WTC11 (cell line): ENCODE data around the gene DYNLT2B. TPM values are rescaled to one million over a fixed set of nuclear protein-coding genes. Genes with fewer than 3 reads are reported as not detected.
"Not testable (repeated sequence)": the region's sequence is repeated elsewhere in the genome, so short reads cannot be mapped to it uniquely, and the experiment has no call there.

ENCODE experiments used
- ATAC-seq: fragments of 200-7000 bp; cut with Tn5 transposase; 2 replicates; pipeline ENCODE4 v1.10.0; 2021; ENCODE audit warnings: mild to moderate bottlenecking, moderate library complexity
- CTCF ChIA-PET: fragments of 300-600 bp; sonication (Branson Sonifier 250); formaldehyde crosslinking; loops from one replicate; lab custom pipeline; 2021; ENCODE audit warnings: antibody characterized with exemption; lab: Charles Lee
- POLR2A ChIA-PET: fragments of 350-600 bp; sonication (Branson Sonifier 250); formaldehyde crosslinking; loops from one replicate; lab custom pipeline; 2021; ENCODE audit warnings: antibody characterized with exemption; lab: Charles Lee
- DNase-seq: peaks from one replicate; pipeline ENCODE4 v3.0.0; 2021; ENCODE audit warnings: low spot score
- H3K27ac Mint-ChIP-seq: 2 replicates; pipeline ENCODE4 v1.8.0; 2021; ENCODE audit warnings: mixed read lengths
- H3K27me3 Mint-ChIP-seq: 2 replicates; pipeline ENCODE4 v1.8.0; 2021; ENCODE audit warnings: low read depth, mild to moderate bottlenecking, moderate library complexity, mixed read lengths
- H3K36me3 Mint-ChIP-seq: 2 replicates; pipeline ENCODE4 v1.8.0; 2021; ENCODE audit warnings: mixed read lengths
- H3K4me1 Mint-ChIP-seq: 2 replicates; pipeline ENCODE4 v1.8.0; 2022; ENCODE audit warnings: mixed read lengths
- H3K4me3 Mint-ChIP-seq: 2 replicates; pipeline ENCODE4 v1.8.0; 2021; ENCODE audit warnings: mild to moderate bottlenecking, moderate library complexity, mixed read lengths
- H3K9me3 Mint-ChIP-seq: 2 replicates; pipeline ENCODE4 v1.8.0; 2021; ENCODE audit warnings: mixed read lengths
- GTF2I ChIP-seq: fragments of 250-450 bp; sonication (Bioruptor Pico); conservative IDR thresholded peaks from 2 replicates; pipeline ENCODE4 v1.4.0; 2021; ENCODE audit warnings: mild to moderate bottlenecking
- HMGA2 ChIP-seq: fragments of 250-450 bp; sonication (Bioruptor Pico); IDR thresholded peaks from 2 replicates; pipeline ENCODE4 v1.4.0; 2021; ENCODE audit warnings: mild to moderate bottlenecking, moderate library complexity
- KAT7 ChIP-seq: sonication (generic); formaldehyde crosslinking; IDR thresholded peaks from 2 replicates; pipeline ENCODE4 v1.8.1; 2023; ENCODE audit warnings: missing genetic modification reagents, mild to moderate bottlenecking, borderline replicate concordance
- MXD4 ChIP-seq: fragments of 250-450 bp; sonication (Bioruptor Pico); IDR thresholded peaks from 2 replicates; pipeline ENCODE4 v1.8.0; 2021; ENCODE audit warnings: mild to moderate bottlenecking, moderate library complexity, borderline replicate concordance
- PRRX2 ChIP-seq: fragments of 250-450 bp; sonication (Bioruptor Pico); IDR thresholded peaks from 2 replicates; pipeline ENCODE4 v1.8.0; 2021; ENCODE audit warnings: mild to moderate bottlenecking
- ZBTB21 ChIP-seq: sonication (generic); formaldehyde crosslinking; IDR thresholded peaks from 2 replicates; pipeline ENCODE4 v1.8.1; 2023; ENCODE audit warnings: mild to moderate bottlenecking, missing genetic modification reagents, borderline replicate concordance
- ZNF121 ChIP-seq: sonication (generic); formaldehyde crosslinking; IDR thresholded peaks from 2 replicates; pipeline ENCODE4 v1.8.0; 2023; ENCODE audit warnings: missing genetic modification reagents
- ZNF232 ChIP-seq: sonication (generic); formaldehyde crosslinking; IDR thresholded peaks from 2 replicates; pipeline ENCODE4 v1.8.0; 2022; ENCODE audit warnings: mild to moderate bottlenecking, missing genetic modification reagents
- ZNF416 ChIP-seq: fragments of 250-450 bp; sonication (Bioruptor Pico); IDR thresholded peaks from 2 replicates; pipeline ENCODE4 v1.9.0; 2021; ENCODE audit warnings: mild to moderate bottlenecking, inconsistent platforms
- total RNA-seq: library from RNA; stranded (reverse); gene quantifications from 3 replicates; pipeline ENCODE4 v1.2.3, GENCODE V29; 2021
- TF ChIP-seq, protein P1 (sequence below): sonication (generic); formaldehyde crosslinking; IDR thresholded peaks from 2 replicates; pipeline ENCODE4 v1.8.1; 2023; ENCODE audit warnings: mild to moderate bottlenecking, missing genetic modification reagents
- TF ChIP-seq, protein P2 (sequence below): fragments of 250-450 bp; sonication (Bioruptor Pico); conservative IDR thresholded peaks from 2 replicates; pipeline ENCODE4 v1.9.0; 2021; ENCODE audit warnings: mild to moderate bottlenecking
- TF ChIP-seq, protein P3 (sequence below): sonication (generic); formaldehyde crosslinking; IDR thresholded peaks from 2 replicates; pipeline ENCODE4 v1.8.1; 2023; ENCODE audit warnings: mild to moderate bottlenecking, missing genetic modification reagents, moderate library complexity
- TF ChIP-seq, protein P4 (sequence below): fragments of 250-450 bp; sonication (Bioruptor Pico); IDR thresholded peaks from 2 replicates; pipeline ENCODE4 v1.9.0; 2021; ENCODE audit warnings: moderate library complexity, mild to moderate bottlenecking, inconsistent platforms, borderline replicate concordance
- TF ChIP-seq, protein P5 (sequence below): fragments of 250-450 bp; sonication (Bioruptor Pico); IDR thresholded peaks from 2 replicates; pipeline ENCODE4 v1.9.0; 2021; ENCODE audit warnings: mild to moderate bottlenecking

Gene DYNLT2B
- total RNA-seq, 1 experiment from 2014 or later: 10.0 TPM

DNA sequence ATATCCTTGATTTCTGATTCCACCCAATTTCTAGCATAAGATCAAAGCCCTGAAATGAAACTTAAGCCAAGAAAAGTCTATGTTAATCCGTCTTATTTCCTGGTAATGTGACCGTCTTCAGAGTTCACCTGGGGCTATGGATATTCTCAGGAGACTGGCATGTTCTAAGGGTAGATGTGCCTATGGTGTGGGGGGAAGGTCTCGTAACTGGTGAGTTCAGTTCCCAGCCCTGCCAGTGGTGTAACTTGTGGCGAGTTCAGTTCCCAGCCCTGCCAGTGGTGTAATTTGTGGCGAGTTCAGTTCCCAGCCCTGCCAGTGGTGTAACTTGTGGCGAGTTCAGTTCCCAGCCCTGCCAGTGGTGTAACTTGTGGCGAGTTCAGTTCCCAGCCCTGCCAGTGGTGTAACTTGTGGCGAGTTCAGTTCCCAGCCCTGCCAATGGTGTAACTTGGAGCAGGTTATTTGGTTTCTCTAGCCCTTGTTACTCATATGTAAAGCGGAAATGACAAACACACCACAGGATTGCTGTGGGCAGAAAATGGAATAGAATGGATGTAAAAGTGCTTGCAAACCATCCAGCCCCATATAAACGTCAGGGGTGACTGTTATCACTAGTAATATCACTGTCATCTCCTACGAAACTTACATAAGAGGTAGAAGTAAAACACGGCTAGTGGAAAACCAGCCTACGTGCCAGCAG lies 71.3 kb downstream of the DYNLT2B start (continued):
- TF ChIP-seq, protein P1, sequence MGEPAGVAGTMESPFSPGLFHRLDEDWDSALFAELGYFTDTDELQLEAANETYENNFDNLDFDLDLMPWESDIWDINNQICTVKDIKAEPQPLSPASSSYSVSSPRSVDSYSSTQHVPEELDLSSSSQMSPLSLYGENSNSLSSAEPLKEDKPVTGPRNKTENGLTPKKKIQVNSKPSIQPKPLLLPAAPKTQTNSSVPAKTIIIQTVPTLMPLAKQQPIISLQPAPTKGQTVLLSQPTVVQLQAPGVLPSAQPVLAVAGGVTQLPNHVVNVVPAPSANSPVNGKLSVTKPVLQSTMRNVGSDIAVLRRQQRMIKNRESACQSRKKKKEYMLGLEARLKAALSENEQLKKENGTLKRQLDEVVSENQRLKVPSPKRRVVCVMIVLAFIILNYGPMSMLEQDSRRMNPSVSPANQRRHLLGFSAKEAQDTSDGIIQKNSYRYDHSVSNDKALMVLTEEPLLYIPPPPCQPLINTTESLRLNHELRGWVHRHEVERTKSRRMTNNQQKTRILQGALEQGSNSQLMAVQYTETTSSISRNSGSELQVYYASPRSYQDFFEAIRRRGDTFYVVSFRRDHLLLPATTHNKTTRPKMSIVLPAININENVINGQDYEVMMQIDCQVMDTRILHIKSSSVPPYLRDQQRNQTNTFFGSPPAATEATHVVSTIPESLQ (CRISPR knock-in tag): no peak
- no peak for TF ChIP-seq ZNF416 (CRISPR knock-in tag)
- TF ChIP-seq ZNF121: no peak
- TF ChIP-seq KAT7 (CRISPR knock-in tag): no peak
- TF ChIP-seq MXD4 (CRISPR knock-in tag): no peak

DNA sequence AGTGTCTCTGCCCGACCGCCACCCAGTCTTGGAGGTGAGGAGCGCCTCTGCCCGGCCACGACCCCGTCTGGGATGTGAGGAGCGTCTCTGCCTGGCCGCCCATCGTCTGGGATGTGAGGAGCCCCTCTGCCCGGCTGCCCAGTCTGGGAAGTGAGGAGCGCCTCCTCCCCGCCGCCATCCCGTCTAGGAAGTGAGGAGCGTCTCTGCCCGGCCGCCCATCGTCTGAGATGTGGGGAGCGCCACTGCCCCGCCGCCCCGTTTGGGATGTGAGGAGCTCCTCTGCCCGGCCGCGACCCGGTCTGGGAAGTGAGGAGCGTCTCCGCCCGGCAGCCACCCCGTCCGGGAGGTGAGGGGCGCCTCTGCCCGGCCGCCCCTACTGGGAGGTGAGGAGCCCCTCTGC lies 73.9 kb downstream of the DYNLT2B start:
- DNase-seq, H3K4me1 Mint-ChIP-seq, ATAC-seq, H3K27me3 Mint-ChIP-seq, H3K4me3 Mint-ChIP-seq, H3K27ac Mint-ChIP-seq, CTCF ChIA-PET, H3K9me3 Mint-ChIP-seq, POLR2A ChIA-PET: not testable (repeated sequence)
- H3K36me3 Mint-ChIP-seq: peaks cover 36% of the 10 kb centered on the region

DNA sequence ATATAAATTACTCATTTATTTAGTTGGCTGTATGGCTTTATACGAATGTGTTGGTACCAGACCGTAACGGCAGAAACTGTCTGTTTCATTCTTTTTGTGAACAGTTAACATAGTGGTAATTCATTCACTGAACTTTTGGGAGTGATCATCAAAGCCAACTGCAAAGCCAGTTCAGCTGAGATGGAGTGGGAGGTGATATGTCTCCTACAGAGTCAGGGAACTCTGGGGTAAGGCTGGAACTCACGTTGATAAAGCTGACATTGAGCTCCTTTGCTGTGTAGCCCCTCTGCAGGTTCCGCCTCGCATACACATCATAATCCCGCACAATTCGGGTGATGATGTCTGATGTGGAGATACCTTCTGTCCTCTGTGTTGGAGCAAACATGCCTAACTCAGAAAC lies 76.3 kb downstream of the DYNLT2B start:
- ATAC-seq (no peak), DNase-seq (no peak)
- no peak for TF ChIP-seq PRRX2 (CRISPR knock-in tag)
- TF ChIP-seq ZNF416 (CRISPR knock-in tag): no peak
- TF ChIP-seq ZBTB21: no peak
- no peak for TF ChIP-seq HMGA2
- no peak for TF ChIP-seq GTF2I (CRISPR knock-in tag)
- TF ChIP-seq, protein P2, sequence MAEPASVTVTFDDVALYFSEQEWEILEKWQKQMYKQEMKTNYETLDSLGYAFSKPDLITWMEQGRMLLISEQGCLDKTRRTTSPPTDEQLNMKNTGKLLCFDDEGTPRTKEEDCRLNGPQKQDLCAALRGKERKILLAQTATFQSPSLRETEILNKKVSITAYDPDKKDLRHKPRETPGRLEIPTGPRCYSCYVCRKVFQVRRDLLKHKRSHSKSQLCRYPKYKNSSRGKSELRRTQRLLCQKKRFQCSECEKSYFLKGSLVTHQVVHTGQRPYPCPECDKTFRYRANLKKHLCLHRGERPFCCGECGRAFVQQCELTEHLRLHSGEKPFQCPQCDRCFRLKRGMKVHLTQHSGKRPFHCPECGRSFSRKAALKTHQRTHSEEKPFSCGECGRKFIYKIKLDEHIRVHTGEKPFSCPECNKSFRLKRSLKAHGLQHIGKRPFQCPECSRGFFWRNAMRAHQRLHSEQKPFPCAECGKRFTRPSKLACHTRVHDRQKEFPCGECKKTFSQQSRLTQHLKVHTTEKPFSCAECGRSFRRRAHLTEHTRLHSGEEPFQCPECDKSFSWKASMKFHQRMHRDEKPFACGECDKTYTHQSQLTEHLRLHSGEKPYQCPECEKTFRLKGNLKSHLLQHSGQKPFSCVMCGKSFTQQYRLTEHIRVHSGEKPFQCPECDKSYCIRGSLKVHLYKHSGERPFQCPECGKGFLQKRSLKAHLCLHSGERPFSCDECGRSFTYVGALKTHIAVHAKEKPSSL (CRISPR knock-in tag): no peak
- TF ChIP-seq, protein P3, sequence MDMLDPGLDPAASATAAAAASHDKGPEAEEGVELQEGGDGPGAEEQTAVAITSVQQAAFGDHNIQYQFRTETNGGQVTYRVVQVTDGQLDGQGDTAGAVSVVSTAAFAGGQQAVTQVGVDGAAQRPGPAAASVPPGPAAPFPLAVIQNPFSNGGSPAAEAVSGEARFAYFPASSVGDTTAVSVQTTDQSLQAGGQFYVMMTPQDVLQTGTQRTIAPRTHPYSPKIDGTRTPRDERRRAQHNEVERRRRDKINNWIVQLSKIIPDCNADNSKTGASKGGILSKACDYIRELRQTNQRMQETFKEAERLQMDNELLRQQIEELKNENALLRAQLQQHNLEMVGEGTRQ (CRISPR knock-in tag): no peak
- TF ChIP-seq, protein P4, sequence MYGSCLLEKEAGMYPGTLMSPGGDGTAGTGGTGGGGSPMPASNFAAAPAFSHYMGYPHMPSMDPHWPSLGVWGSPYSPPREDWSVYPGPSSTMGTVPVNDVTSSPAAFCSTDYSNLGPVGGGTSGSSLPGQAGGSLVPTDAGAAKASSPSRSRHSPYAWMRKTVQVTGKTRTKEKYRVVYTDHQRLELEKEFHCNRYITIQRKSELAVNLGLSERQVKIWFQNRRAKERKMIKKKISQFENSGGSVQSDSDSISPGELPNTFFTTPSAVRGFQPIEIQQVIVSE (CRISPR knock-in tag): no peak
- TF ChIP-seq, protein P5, sequence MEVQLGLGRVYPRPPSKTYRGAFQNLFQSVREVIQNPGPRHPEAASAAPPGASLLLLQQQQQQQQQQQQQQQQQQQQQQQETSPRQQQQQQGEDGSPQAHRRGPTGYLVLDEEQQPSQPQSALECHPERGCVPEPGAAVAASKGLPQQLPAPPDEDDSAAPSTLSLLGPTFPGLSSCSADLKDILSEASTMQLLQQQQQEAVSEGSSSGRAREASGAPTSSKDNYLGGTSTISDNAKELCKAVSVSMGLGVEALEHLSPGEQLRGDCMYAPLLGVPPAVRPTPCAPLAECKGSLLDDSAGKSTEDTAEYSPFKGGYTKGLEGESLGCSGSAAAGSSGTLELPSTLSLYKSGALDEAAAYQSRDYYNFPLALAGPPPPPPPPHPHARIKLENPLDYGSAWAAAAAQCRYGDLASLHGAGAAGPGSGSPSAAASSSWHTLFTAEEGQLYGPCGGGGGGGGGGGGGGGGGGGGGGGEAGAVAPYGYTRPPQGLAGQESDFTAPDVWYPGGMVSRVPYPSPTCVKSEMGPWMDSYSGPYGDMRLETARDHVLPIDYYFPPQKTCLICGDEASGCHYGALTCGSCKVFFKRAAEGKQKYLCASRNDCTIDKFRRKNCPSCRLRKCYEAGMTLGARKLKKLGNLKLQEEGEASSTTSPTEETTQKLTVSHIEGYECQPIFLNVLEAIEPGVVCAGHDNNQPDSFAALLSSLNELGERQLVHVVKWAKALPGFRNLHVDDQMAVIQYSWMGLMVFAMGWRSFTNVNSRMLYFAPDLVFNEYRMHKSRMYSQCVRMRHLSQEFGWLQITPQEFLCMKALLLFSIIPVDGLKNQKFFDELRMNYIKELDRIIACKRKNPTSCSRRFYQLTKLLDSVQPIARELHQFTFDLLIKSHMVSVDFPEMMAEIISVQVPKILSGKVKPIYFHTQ: no peak
- no peak for TF ChIP-seq ZNF232 (CRISPR knock-in tag)
- CTCF ChIA-PET: no interaction called here
- Mint-ChIP-seq H3K4me3 (no peak overlapping the region), H3K27me3 (no peaks in the 10 kb centered on the region), H3K36me3 (peaks cover 30% of the 10 kb centered on the region), H3K4me1 (peaks cover 9% of the 10 kb centered on the region), H3K27ac (no peak overlapping the region), H3K9me3 (no peaks in the 10 kb centered on the region)
- POLR2A ChIA-PET: no interaction called here

Other genes starting within 250 kb of the DYNLT2B start
- gene TFRC, start 236.2 kb downstream of the DYNLT2B start, total RNA-seq: 92.8 to 143 TPM (median 93.4 TPM) in 3 replicates
- gene ZDHHC19, start 106.8 kb downstream of the DYNLT2B start, total RNA-seq: 4.4 to 5.2 TPM (median 4.5 TPM) in 3 replicates
- gene SLC51A, start 101.7 kb downstream of the DYNLT2B start, total RNA-seq: 6.9 to 8.4 TPM (median 7.6 TPM) in 3 replicates
- 22.4 to 28.5 TPM (median 23.5 TPM) in 3 replicates for gene PCYT1A, start 30.5 kb downstream of the DYNLT2B start, total RNA-seq
- not detected in 3 replicates for gene TM4SF19, start 20.1 kb upstream of the DYNLT2B start, total RNA-seq
- 99.6 to 110 TPM (median 109 TPM) in 3 replicates for gene UBXN7, start 114.2 kb upstream of the DYNLT2B start, total RNA-seq
- gene RNF168, start 185.5 kb upstream of the DYNLT2B start, total RNA-seq: 57.0 to 66.1 TPM (median 57.7 TPM) in 3 replicates
- gene SMCO1, start 197.1 kb upstream of the DYNLT2B start, total RNA-seq: not detected in 3 replicates